Activated CD8-positive, alpha-beta memory T cell treated with anti-CD3 and anti-CD28 coated beads, Interleukin-2, amount 50 U/mL, for 4 hours (primary cell): ENCODE data around the gene PLCB2.

Experiments
- DNase-seq: peaks from one replicate; pipeline ENCODE4 v3.0.0-alpha.2; 2020

Gene PLCB2

GRCh38 chr15:40323953-40324937 is 16.5 kb upstream of the PLCB2 start:
- peak; percentile 36 for DNase-seq

DNA sequence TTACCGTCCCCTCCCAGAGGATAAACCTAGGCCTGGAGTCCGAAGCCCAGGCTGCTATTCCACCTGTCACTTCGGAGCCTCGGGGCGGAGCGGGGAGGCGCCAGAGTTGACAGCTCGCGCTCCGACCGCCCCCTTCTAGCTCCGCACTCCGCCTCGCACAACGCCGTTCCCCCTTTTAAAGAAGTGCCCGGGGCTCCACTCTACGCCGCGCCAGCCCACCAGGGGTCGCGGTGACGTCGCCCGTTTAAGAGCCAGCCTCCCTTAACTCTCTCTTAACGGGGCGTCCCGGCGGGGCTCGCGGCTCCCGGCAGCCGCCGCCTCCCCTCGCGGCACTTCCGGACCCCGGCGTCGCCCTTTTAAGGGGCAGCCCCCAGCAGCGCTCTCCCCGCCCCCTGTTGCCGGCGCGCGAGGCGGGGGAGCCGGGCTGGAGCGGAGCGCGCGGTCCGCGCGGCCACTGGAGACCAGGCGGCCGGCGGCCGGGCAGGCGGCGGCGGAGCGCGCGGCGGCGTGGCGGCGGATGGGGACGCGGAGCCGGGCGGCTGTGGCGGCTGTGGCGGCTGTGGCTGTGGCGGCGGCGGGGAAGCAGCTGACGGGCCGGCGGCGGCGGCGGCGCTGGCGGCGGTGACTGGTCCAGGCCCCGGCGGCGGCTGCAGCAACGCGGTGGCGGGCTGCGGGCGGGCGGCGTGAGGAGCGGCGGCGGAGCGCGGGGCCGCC is 15.7 kb upstream of the PLCB2 start, which contains the start of gene INAFM2:
TSS of gene INAFM2 (plus strand) at position 454 of the 714 bp plus-strand sequence. CDS start 364 bp downstream, outside the sequence.
- DNase-seq: peak; percentile 94

- no peak for DNase-seq
Measured at GRCh38 chr15:40322531-40323238, 14.9 kb upstream of the PLCB2 start.

DNA sequence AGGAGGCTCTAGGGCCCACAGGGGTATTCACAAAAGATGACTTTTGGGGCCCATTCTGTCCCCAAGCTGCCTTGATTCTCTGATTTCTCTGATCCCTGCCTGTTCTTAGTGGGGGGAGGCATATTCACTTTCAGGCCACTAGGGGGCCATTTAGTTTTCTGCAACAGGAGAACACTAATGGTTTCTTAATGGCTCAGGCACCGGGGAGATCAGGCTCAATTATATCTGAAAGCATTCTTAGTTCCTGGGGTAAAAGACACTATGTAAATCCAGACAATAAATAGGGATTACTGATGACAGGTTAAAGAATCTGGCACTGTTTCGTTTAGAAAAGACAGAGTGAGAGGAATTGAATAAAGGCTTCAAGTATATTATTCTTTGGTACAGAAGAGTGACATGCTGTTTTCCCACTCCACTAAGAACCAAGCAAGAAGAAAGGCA is 13.2 kb upstream of the PLCB2 start:
- peak; percentile 58 for DNase-seq

DNA sequence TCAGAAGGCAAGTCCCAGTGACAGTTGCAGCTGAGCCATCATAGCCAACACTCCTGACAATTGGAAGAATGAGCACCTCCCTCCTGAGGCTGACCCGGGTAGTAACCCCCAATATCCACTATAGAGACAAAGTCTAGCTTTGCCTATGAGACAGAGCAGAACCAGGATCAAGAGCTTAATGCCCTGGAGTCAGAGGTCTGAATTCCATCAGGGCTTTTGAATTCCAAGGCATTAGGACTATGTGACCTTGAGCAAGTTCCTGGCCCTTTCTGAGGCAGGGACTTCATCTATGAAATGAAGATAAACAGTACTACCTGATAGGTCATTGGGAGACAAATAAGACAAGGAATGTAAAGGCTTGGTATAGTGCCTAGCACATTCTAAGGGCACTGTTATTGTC is 12.7 kb upstream of the PLCB2 start:
- DNase-seq: no peak

GRCh38 chr15:40317580-40317979 is 9.8 kb upstream of the PLCB2 start:
- DNase-seq: no peak

DNA sequence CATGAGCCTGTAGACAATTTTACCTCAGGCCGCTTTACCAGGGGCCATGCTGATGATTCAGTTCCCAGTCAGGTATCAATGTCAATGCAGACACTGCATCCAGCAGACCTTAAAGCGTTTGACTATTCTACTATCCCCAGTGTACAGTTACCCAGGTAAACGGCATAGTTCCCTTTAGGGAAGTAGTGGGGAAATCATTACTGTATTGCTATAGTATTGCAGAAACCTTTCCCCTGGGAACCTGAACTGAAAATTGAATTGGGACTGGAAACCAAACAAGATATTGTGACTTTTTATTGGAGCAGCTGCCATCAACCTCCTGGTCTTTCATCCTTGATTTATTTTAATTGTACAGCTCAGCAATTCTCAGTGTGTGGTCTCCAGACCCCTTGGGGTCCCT is 9.2 kb upstream of the PLCB2 start:
- no peak for DNase-seq

- DNase-seq: no peak
Measured at GRCh38 chr15:40314723-40315276, 7.1 kb upstream of the PLCB2 start.

GRCh38 chr15:40313531-40314398 is 6.0 kb upstream of the PLCB2 start:
- DNase-seq: peak; percentile 45

- DNase-seq: no peak
Measured at GRCh38 chr15:40312370-40313158, 4.8 kb upstream of the PLCB2 start.

DNA sequence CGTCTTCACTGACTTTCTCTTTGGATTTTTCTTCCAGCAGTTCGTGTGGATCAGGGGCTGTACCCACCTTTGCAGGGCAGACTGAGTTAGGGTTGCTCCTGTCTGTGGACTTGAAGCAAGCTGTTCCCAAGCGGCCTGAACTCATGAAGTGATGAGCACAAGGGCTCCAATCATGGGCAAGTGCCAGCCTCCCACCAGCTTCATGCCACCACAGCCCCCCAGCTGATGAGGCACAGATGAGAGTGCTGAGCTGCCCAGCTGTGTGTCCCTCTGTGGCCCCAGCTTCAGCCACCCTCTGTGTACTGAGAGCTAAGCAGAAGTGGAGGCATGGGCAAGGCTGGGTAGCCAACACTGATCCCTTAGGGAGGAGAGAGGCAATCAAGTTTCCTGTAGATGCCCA is 3.3 kb upstream of the PLCB2 start:
- no peak for DNase-seq

GRCh38 chr15:40310001-40310959 is 2.5 kb upstream of the PLCB2 start:
- DNase-seq: peak; percentile 58

GRCh38 chr15:40309344-40309862 is 1.7 kb upstream of the PLCB2 start:
- DNase-seq: no peak

- no peak for DNase-seq
Measured at GRCh38 chr15:40306908-40307307, 827 bp downstream of the PLCB2 start.

- DNase-seq: no peak
Measured at GRCh38 chr15:40306371-40306770, 1.4 kb downstream of the PLCB2 start.

GRCh38 chr15:40305281-40305680 is 2.5 kb downstream of the PLCB2 start:
- DNase-seq: no peak

GRCh38 chr15:40303576-40303975 is 4.2 kb downstream of the PLCB2 start:
- DNase-seq: no peak

DNA sequence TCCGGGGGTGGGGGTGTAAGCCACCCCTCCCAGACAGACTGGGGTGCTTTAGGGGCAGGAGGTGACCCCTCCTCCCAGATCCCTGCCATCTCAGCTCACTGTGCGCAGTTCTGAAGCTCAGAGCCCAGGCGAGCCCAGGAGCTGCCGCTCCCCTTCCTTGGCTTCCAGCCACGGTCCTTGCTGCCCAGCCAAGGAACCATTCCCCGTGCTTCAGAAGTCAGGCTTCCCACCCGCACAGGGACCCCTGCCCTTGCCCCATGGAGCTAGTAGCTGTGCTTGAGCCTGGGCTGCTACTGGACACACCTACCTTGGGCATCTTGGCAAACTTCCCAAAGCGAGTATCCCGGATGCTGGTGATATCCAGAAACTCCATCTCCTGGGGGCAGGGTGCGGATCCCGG is 4.8 kb downstream of the PLCB2 start:
- no peak for DNase-seq

- DNase-seq: no peak
Measured at GRCh38 chr15:40302288-40302886, 5.3 kb downstream of the PLCB2 start.
